GM21360 (cell line): ENCODE measurements around the gene GALK1.

Experiments used
- ATAC-seq: cut with Tn5 transposase; IDR thresholded peaks from one replicate; pipeline ENCODE4 v1.9.1; 2021; ENCODE audit warnings: mild to moderate bottlenecking, moderate library complexity; ENCODE audit not compliant: unreplicated experiment

GALK1 gene

DNA sequence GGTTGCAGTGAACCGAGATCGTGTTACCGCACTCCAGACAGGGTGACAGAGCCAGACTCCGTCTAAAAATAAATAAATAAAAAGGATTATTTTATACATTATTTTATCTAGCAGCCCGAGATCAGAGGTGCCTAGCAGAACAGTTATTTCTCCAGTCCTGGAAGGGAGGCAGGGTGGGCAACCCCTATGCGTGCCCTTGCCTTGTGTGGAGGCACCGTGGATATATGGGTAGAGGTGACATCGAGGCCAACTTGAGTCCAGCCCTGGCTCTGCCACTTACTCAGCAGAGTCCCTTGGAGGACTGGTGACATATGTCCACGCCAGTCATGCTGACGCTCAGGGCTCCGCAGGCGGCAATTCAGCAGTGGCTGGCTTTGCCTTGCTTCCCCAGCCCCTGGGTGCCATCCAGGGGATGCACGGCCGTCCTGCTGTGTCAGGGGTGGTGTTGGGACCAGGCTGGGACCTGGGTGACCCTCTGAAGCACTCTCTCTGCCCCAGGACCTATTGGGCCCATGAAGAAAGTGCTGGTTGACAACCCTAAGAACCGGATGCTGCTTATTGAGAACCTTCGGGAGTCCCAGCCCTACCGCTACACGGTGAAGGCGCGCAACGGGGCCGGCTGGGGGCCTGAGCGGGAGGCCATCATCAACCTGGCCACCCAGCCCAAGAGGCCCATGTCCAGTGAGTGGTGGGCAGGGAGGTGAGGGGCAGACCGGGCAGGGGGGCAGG lies 13.2 kb downstream of the GALK1 start:
- no peak for ATAC-seq

DNA sequence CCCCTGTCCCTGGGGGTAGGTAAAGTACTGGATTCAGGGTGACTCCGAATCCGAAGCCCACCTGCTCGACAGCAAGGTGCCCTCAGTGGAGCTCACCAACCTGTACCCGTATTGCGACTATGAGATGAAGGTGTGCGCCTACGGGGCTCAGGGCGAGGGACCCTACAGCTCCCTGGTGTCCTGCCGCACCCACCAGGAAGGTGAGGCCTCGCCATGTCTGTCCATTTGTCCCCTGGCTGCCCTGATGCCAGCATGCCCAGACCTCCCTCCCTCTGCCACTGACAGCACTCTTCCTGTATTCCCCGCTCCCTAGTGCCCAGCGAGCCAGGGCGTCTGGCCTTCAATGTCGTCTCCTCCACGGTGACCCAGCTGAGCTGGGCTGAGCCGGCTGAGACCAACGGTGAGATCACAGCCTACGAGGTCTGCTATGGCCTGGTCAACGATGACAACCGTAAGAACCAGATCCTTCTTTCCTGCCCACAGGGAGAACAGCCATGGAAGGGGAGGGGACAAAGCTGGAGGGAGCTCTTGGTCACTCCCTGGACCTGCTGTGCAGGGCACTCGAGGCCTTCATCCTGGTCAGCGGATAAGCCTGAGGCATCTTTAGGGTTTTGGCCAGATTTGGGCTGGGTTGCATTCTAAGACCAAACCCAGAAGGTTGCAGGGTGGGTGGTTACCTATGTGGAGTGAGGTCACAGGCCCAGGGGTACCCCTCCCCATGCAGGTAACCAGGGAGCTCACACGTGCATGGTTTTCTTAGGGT lies 14.2 kb downstream of the GALK1 start:
- ATAC-seq: no peak

DNA sequence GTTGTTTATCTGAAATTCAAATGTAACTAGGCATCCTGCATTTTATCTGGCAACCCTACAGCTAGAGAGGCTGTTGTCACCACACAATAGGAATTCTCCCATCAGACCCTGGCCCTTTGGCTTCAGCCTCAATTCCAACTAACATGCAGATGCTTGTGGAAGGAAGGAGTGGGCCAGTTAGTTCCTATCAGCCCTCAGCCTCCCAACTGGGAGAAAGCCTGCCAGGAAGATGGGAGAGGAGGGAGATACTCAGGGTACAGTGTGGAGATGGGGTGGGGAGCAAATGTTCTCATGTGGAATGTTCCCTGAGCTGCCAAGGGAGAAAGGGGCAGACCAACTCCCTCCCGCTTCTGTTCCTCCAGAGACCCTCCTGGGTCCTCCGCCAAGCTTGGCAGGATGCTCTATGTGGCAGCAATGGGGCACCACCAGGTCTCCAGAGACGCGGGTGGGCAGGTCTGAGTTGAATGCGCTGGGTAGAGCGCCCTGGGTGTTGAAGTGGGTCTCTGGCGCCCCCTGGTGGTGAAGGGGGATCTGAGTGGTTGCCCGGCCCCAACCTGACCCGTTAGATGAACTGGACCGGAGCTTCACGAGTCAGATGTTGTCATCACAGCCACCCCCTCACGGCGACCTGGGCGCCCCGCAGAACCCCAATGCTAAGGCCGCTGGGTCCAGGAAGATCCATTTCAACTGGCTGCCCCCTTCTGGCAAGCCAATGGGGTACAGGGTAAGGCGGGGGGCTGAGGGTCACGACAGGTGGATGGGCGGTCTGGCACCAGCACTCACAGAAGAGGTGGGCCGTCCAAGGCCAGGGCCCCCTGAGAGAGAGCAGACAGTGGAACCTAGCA lies 15.2 kb downstream of the GALK1 start:
- ATAC-seq: no peak

DNA sequence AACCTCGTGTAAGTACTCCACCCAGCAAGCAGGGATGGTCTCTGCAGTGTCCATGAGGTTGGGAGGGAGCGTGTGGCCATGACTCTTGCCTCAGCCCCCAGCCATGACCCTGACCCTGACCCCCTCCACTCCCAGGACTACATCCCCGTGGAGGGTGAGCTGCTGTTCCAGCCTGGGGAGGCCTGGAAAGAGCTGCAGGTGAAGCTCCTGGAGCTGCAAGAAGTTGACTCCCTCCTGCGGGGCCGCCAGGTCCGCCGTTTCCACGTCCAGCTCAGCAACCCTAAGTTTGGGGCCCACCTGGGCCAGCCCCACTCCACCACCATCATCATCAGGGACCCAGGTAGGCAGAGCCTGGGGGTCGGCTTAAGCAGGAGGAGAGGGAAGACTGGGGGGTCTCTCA lies 16.3 kb downstream of the GALK1 start:
- no peak for ATAC-seq

DNA sequence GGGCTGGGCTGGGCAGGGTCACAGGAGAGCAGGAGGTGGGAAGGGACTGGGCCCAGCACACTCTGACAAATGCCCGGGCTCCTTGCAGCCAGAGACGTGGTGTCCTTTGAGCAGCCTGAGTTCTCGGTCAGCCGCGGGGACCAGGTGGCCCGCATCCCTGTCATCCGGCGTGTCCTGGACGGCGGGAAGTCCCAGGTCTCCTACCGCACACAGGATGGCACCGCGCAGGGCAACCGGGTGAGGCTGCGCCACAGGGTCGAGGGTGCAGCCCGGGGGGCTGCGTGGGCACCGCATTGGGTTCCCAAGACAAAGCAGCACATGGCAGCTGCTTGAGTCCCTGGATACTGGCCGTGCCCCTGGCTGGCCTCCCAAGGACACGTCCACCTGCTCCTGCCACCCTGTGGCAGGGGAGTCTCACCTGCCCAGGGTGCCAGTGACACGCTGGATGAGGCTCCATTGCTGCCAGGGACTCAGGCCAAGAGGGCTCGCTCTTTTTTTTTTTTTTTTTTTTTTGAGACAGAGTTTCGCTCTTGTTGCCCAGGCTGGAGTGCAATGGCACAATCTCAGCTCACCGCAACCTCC lies 21.3 kb downstream of the GALK1 start:
- ATAC-seq: no peak

DNA sequence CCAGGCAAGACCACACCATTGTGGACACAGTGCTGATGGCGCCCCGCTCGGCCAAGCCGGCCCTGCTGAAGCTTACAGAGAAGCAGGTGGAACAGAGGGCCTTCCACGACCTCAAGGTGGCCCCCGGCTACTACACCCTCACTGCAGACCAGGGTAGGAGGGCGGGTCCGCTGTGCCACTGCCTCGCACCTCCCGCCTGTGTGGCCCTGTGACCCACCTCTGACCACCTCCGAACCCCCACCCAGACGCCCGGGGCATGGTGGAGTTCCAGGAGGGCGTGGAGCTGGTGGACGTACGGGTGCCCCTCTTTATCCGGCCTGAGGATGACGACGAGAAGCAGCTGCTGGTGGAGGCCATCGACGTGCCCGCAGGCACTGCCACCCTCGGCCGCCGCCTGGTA lies 22.7 kb downstream of the GALK1 start:
- ATAC-seq: no peak

DNA sequence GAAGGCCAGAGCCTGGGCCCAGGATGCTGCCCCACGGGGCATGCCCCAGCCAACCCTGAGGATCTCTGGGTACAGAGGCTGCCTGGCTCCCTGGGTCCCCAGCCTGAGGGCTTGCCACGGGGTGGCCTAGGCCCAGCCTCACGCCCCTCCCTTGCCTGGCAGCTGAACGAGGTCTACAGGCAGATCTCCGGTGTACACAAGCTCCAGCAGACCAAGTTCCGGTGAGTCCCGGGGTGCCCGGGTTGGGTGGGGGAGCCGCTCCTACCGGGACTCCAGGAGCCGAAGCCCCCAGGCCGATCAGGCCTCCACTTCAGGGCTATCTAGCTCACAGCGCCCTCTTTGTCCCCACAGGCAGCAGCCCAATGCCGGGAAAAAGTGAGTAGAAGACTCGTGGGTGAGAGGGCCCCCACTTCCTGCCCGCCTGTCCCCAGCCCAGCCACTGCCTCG lies 24.3 kb downstream of the GALK1 start:
- no peak for ATAC-seq

DNA sequence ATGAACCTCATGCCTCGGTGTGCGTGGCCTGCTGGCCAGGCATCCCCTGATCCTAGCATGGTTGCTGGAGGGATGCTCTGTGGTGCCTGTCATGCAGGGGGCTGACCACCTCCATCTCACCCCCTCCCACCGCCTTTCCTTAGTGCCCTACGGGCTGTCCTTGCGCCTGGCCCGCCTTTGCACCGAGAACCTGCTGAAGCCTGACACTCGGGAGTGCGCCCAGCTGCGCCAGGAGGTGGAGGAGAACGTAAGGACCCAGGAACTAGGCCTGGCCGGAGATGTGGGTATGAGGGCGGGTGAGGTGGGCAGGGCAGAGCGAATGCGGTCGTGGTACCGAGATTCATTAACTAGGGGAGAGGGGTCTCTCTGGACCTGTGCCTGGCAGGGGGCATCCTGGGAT lies 24.8 kb downstream of the GALK1 start:
- no peak for ATAC-seq

DNA sequence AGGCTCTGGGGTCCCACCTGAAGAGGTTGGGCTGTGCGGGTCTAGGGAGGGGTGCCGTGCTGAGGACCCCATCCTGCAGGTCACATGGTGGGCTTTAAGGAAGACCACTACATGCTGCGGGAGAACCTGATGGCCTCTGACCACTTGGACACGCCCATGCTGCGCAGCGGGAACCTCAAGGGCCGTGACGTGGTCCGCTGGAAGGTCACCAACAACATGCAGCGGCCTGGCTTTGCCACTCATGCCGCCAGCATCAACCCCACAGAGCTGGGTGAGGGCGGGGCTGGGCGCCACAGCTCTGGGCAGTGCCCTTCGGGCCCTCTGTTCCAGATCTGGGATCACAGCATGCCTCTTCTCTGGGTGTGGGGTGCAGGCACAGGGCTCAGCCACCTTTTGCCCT lies 25.2 kb downstream of the GALK1 start:
- ATAC-seq: no peak

DNA sequence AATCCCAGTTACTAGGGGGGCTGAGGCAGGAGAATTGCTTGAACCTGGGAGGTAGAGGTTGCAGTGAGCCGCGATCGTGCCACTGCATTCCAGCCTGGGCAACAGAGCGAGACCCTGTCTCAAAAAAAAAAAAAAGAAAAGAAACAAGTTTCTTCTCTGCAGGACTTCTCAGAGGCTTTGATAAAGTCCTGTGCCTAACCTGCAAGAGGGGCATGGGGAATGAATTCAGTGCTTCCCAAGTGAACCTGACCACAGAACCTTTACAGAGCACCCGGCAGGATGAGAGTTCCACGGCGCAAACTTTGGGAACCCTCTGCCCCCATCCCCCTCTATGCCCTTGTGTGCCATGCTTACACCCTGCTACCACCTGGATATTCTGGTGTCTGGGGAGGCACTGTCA lies 25.8 kb downstream of the GALK1 start:
- no peak for ATAC-seq

DNA sequence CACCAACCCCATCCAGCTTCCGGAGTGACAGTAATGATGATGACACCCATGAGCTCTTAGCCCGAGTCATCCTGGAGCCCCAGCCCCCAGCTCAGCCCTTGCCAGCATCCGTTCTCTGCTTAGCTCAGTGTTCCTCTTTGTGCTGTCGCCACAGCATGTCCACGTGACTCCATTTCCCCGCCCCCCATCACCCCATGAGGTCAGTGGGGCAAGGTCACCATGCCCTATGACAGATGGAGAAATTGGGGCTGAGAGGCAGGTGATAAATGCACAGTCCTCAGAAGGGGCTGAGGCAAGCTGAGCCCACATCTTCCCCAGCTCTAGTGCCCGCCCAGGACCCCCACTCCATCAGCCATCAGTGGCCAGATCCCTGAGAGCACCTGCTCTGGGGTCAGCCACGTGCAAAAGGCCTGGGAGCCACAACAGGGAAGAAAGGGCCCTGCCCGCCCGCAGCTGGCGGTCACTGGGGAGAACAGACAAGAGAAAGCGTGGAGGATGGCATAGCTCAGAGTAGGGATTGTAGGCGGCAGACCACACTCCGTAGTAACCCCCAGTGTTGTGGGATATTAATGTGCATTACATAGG lies 26.7 kb downstream of the GALK1 start:
- ATAC-seq: no peak

DNA sequence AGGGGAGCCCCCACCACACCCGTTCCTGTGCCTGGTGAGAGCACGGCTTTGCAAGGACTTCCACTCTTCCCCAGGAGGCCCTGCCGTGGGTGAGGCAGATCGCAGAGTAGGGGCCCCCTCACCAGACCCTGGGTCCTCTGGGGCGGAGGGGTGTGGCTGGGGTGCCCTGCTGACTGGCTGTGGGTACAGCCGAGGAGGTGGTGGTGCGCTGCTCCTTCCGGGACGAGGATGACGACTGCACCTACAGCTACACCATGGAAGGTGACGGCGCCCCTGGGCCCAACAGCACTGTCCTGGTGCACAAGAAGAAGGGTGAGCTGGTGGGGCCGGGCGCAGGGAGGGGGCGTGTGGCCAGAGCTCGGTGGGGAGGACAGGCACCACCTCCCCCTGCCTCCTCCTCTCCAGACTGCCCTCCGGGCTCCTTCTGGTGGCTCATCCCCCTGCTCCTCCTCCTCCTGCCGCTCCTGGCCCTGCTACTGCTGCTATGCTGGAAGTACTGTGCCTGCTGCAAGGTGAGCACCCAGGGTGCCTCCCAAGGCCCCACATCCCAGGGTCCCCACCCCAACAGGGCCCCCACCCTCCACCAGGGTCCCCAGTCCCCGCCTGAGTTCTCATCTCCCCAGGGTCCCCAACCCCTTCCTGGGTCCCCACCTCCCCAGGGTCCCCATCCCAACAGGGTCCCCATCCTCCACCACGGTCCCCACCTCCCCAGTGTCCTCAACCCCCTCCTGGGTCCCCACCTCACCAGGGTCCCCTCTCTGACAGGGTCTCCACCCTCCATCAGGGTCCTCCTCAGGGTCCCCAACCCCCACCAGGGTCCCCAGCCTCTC lies 27.6 kb downstream of the GALK1 start:
- ATAC-seq: no peak

DNA sequence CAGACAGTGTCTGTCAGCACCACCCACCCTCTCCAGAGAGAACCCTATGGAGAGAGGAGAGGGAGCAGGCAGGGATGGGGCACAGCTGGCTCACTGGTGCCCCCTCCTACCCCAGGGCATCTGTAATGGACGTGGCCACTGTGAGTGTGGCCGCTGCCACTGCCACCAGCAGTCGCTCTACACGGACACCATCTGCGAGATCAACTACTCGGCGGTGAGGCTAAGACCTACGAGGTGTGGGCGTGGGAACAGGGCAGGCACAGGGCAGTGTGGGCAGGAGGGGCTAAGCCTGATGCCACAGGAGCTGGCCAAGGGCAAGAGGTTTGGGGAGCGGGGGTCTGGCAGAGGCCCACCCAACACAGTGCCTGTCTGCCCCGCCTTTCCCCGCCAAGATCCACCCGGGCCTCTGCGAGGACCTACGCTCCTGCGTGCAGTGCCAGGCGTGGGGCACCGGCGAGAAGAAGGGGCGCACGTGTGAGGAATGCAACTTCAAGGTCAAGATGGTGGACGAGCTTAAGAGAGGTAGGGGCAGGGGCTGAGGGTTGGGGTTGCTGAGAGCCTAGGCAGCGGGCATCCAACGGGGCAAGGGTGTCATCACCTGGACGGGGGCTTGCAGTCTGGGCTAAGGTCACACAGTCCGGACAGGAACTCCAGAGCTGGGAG lies 28.7 kb downstream of the GALK1 start:
- no peak for ATAC-seq

DNA sequence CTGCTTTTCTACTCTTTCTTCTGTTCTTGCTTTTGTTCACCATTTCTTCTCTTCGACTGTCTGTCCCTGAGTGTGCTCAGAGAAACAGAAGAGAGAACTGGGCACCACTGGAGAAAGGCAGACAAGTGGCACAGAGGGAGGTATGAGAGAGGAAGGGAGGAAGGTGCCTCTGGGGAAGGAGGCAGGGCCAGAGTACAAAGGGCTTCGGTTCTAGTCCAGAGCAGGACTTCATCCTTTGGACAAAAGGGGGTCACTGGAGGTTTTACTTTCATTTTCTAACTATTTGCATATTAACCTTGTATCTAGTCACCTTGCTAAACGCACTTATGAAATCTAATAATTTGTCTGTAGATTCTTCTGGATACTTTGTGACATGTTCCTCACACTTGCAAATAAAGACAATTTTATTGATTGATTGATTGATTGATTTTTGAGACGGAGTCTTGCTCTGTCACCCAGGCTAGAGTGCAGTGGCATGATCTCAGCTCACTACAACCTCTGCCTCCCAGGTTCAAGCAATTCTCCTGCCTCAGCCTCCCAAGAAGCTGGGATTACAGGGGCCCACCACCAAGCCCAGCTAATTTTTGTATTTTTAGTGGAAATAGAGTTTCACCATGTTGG lies 30.2 kb downstream of the GALK1 start:
- ATAC-seq: no peak

DNA sequence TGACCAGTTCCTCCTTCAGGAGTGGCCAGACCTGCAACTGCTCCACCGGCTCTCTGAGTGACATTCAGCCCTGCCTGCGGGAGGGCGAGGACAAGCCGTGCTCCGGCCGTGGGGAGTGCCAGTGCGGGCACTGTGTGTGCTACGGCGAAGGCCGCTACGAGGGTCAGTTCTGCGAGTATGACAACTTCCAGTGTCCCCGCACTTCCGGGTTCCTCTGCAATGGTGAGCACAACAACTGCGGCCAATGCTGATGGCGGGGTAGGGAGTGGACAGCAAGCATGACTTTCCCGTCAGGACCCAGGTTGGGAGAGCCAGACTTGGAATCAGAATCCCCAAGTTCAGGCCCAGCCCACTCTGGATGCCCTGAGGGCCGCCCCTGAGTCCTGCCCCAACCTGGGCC lies 31.5 kb downstream of the GALK1 start:
- no peak for ATAC-seq

DNA sequence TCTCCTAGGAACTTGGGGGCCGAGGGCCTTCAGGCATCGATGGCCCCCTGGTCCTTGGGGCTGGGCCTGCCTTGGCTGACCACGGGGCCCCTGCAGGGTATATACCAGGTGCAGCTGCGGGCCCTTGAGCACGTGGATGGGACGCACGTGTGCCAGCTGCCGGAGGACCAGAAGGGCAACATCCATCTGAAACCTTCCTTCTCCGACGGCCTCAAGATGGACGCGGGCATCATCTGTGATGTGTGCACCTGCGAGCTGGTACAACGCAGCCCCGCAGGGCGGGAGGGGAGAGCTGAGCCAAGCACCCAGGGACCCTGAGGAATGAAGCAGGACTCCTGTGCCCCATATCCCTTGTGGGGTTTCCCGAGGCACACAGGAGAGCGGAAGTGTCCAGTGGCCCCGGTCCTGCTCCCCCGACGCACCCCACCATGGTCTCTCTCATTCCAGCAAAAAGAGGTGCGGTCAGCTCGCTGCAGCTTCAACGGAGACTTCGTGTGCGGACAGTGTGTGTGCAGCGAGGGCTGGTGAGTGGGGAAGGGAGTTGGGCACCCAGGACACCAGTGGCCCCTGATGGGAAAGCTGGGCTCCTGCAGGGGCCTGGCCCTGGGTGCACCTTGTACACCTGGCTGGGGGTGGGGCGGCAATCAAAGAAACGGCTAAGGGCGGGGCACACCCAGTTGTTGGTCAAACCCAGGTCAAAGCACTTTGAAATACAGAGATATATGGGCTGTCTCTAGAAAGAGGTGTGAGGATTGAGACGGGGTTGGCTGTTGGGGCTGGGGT lies 33.1 kb downstream of the GALK1 start:
- ATAC-seq: no peak

DNA sequence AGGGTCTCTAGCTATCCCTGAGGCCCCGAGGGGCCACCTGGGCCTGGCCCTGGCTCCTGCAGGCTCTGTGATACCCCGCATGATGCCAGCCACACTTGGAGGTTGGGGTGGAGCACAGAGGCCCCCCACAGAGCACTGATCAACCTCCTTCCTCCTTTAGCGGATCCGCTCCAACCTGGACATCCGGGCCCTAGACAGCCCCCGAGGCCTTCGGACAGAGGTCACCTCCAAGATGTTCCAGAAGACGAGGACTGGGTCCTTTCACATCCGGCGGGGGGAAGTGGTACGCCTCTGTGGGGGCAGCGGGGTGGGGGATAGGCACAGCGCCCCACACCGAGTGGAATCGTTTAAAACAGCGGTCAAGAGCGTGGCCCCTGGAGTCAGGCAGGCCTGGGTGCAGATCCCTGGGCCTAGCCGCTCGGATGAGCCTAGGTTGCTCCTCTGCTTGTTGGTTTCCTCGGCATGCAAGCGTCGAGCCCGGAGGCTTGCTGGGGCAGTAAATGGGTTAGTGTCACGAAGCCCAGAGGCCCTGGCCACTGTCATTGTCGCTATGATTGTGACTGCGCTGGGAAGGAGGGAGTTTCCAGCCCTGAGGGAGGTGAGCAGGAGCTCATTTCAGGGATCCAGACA lies 33.8 kb downstream of the GALK1 start:
- no peak for ATAC-seq

DNA sequence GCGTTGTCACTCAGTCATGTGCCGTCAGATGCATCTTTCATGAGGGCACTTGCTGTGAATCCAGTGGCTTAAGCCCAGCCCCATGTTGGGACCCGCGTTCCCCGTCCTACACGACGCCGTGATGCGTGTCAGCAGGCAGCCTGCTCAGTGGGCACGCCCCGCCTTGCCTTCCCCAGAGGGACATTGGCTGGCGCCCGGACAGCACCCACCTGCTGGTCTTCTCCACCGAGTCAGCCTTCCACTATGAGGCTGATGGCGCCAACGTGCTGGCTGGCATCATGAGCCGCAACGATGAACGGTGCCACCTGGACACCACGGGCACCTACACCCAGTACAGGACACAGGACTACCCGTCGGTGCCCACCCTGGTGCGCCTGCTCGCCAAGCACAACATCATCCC lies 34.9 kb downstream of the GALK1 start:
- ATAC-seq: no peak
